ENCODE measurements around the gene CEACAM21. TPM values are rescaled to one million over a fixed set of nuclear protein-coding genes. Genes with fewer than 3 reads are reported as not detected.

The CEACAM21 gene
- not detected in 2 replicates for polyA plus RNA-seq (2011; rRNA removed)
- polyA plus RNA-seq (2012; cell fraction: cytosol; rRNA removed): not detected in 2 replicates
- polyA plus RNA-seq (2012; cell fraction: nucleus; rRNA removed): not detected in 2 replicates
- polyA plus RNA-seq (2017; fragmentation: RNase III; extraction: RNeasy Plus Mini Kit Qiagen cat#74134 plus additional on column Dnase treatment): not detected in 3 replicates
- not detected in 2 replicates for polyA minus RNA-seq (2011; rRNA and poly(A)+ RNA removed)

GRCh38 chr19:41575998-41576397, at the start of gene CEACAM21:
Gene CEACAM21 (plus strand): TSS chr19:41576166. CDS start chr19:41576275, 109 bp downstream.
- no peak for DNase-seq (ENCODE audit: low read depth in 1 of 2, low spot score in 1 of 2)
- ATAC-seq: peak in 1 of 2 experiments; percentile 39; a peak in 3 of 6 replicates
- H3K4me1 ChIP-seq: no peaks in the 10 kb centered on the region
- FAIRE-seq: no peak
- no peak within 1 kb of the TSS for H3K4me3 ChIP-seq
- no peak within 1 kb of the TSS for H3K27ac ChIP-seq
- TF ChIP-seq PBX3 (IDR thresholded peaks at IDR 0.05) (no peak), SMC3 (IDR thresholded peaks at IDR 0.05) (no peak), RCOR1 (IDR thresholded peaks at IDR 0.05; ENCODE audit: low read depth, low read length) (no peak), PHF8 (IDR thresholded peaks at IDR 0.05; ENCODE audit: borderline replicate concordance, low read depth) (no peak), RFX5 (IDR thresholded peaks at IDR 0.05) (no peak), MAFK (IDR thresholded peaks at IDR 0.05; ENCODE audit: partially characterized antibody) (no peak), CBX2 (IDR thresholded peaks at IDR 0.05; ENCODE audit: borderline replicate concordance, low read depth) (no peak), HOXB13 (CRISPR knock-in tag; IDR thresholded peaks at IDR 0.05; ENCODE audit: low read depth) (no peak), ESRRA (IDR thresholded peaks at IDR 0.05; ENCODE audit: borderline replicate concordance, low read length) (no peak), JUNB (IDR thresholded peaks at IDR 0.05) (no peak), ELK1 (IDR thresholded peaks at IDR 0.05; ENCODE audit: low read depth, low read length) (no peak), CBX8 (IDR thresholded peaks at IDR 0.05) (no peak), MYC (IDR thresholded peaks at IDR 0.05; ENCODE audit: borderline replicate concordance, low read length) (no peak), ZSCAN20 (CRISPR knock-in tag; IDR thresholded peaks at IDR 0.05) (no peak), FOSL2 (IDR thresholded peaks at IDR 0.05) (no peak), FOSL2 (CRISPR knock-in tag; IDR thresholded peaks at IDR 0.05) (no peak), USF2 (IDR thresholded peaks at IDR 0.05) (no peak), NR3C1 (IDR thresholded peaks at IDR 0.05) (no peak), MAZ (IDR thresholded peaks at IDR 0.05; ENCODE audit: borderline replicate concordance, low read depth, low read length) (no peak), BHLHE40 (IDR thresholded peaks at IDR 0.05; ENCODE audit: low read depth, low read length) (no peak), EHF (CRISPR knock-in tag; IDR thresholded peaks at IDR 0.05) (no peak)
- H3K9me3 ChIP-seq: peaks cover 8% of the 10 kb centered on the region
- ChIA-PET CTCF (interaction anchor here (0.9 to 46.4 kb wide), 6 partner anchors 3 to 267 kb away, joined by 3 to 1358 read pairs (median 578); partner anchors contain the start of gene CEACAM21), POLR2A (no interaction called here)
- 0% methylated on average over 4 of the region's 4 CpGs for WGBS (ENCODE audit: missing lambda C conversion rate)
- no peak within 1 kb of the TSS for H3K4me2 ChIP-seq

GRCh38 chr19:41527089-41527488, 48.9 kb upstream of the CEACAM21 start:
- Histone ChIP-seq H3K4me1 (peaks cover 10% of the 10 kb centered on the region; the same call in 2 of the 3 replicates), H3K4me3 (no peak overlapping the region), H3K9me3 (peaks cover 20% of the 10 kb centered on the region; the same call in 2 of the 3 replicates), H3K27ac (no peak overlapping the region), H3K4me2 (no peak overlapping the region)
- WGBS (ENCODE audit: missing lambda C conversion rate): 9% methylated on average over 3 of the region's 3 CpGs
- POLR2A ChIA-PET: no interaction called here
- FAIRE-seq (peak; percentile 85), ATAC-seq (no peak), DNase-seq (ENCODE audit: low read depth in 1 of 2, low spot score in 1 of 2) (no peak)
- CTCF ChIA-PET: interaction anchor here (3.9 to 9.7 kb wide), 2 partner anchors 44 to 78 kb away, joined by 35 to 76 read pairs; no protein-coding TSS in a partner anchor
- TF ChIP-seq RNF2 (IDR thresholded peaks at IDR 0.05; ENCODE audit: borderline replicate concordance, low read depth) (peak; percentile 97), CBX8 (IDR thresholded peaks at IDR 0.05) (peak; percentile 95), ZFP36 (IDR thresholded peaks at IDR 0.05; ENCODE audit: borderline replicate concordance, partially characterized antibody) (peak; percentile 4), POLR2AphosphoS2 (conservative IDR thresholded peaks at IDR 0.05; ENCODE audit: low read length) (no peak), TP53 (CRISPR knock-in tag; IDR thresholded peaks at IDR 0.05) (no peak), REST (IDR thresholded peaks at IDR 0.05) (no peak), E2F6 (IDR thresholded peaks at IDR 0.05; ENCODE audit: borderline replicate concordance, low read depth) (no peak)

Data from A549 (cell line).